ENCODE measurements around the gene CRYBG2. TPM values are rescaled to one million over a fixed set of nuclear protein-coding genes. Genes with fewer than 3 reads are reported as not detected.

The CRYBG2 gene
- total RNA-seq, 4 donors from 2014 or later = 0.35 to 2.7 (median 0.50) TPM

GRCh38 chr1:26344147-26344920 is 9.6 kb downstream of the CRYBG2 start:
- Histone ChIP-seq H3K4me1 (no peaks in the 10 kb centered on the region), H3K4me3 (no peak overlapping the region), H3K27me3 (peaks cover 54% of the 10 kb centered on the region), H3K9me3 (no peaks in the 10 kb centered on the region), H3K36me3 (no peaks in the 10 kb centered on the region), H3K27ac (no peak overlapping the region)
- no CpG with 5 or more reads among the region's 15 CpGs for WGBS, 2 donors (ENCODE audit: low coverage in 1 of 2)
- TF ChIP-seq EP300 (IDR thresholded peaks at IDR 0.05) (no peak), POLR2A (IDR thresholded peaks at IDR 0.05) (no peak), POLR2AphosphoS5 (IDR thresholded peaks at IDR 0.05) (no peak), CTCF (IDR thresholded peaks at IDR 0.05) (no peak)
- ATAC-seq = no peak

- Histone ChIP-seq H3K36me3 (no peaks in the 10 kb centered on the region), H3K9me3 (no peaks in the 10 kb centered on the region), H3K27me3 (peaks cover 66% of the 10 kb centered on the region), H3K4me3 (no peak overlapping the region), H3K4me1 (peaks cover 0 to 14% (median 3%) of the 10 kb centered on the region in 3 donors), H3K27ac (no peak overlapping the region)
- 25 to 90% methylated on average over 2 to 3 of the region's 4 CpGs for whole genome bisulfite sequencing, 2 donors (ENCODE audit: low coverage in 1 of 2)
- TF ChIP-seq CTCF (IDR thresholded peaks at IDR 0.05) = no peak
- TF ChIP-seq EP300 (IDR thresholded peaks at IDR 0.05) = no peak
- TF ChIP-seq POLR2AphosphoS5 (IDR thresholded peaks at IDR 0.05) = no peak
- TF ChIP-seq POLR2A (IDR thresholded peaks at IDR 0.05) = no peak
- no peak for ATAC-seq
Measured at GRCh38 chr1:26340047-26340481, 13.9 kb downstream of the CRYBG2 start.

GRCh38 chr1:26338670-26339069 is 15.3 kb downstream of the CRYBG2 start:
- 29 to 50% methylated on average over 1 of the region's 1 CpG for WGBS, 2 donors (ENCODE audit: low coverage in 1 of 2)
- Histone ChIP-seq H3K36me3 (no peaks in the 10 kb centered on the region), H3K4me1 (peaks cover 0 to 14% (median 3%) of the 10 kb centered on the region in 3 donors), H3K9me3 (no peaks in the 10 kb centered on the region), H3K4me3 (no peak overlapping the region), H3K27me3 (peaks cover 67% of the 10 kb centered on the region), H3K27ac (no peak overlapping the region)
- ATAC-seq = no peak
- TF ChIP-seq CTCF (IDR thresholded peaks at IDR 0.05) = no peak
- no peak for TF ChIP-seq POLR2AphosphoS5 (IDR thresholded peaks at IDR 0.05)
- TF ChIP-seq POLR2A (IDR thresholded peaks at IDR 0.05) = no peak
- TF ChIP-seq EP300 (IDR thresholded peaks at IDR 0.05) = no peak

- H3K4me1 ChIP-seq = peaks cover 0 to 14% (median 3%) of the 10 kb centered on the region in 3 donors
- no peaks in the 10 kb centered on the region for H3K36me3 ChIP-seq
- peaks cover 66% of the 10 kb centered on the region for H3K27me3 ChIP-seq
- no peak overlapping the region for H3K4me3 ChIP-seq
- H3K9me3 ChIP-seq = no peaks in the 10 kb centered on the region
- no peak for ATAC-seq
- H3K27ac ChIP-seq = no peak overlapping the region
- TF ChIP-seq POLR2A (IDR thresholded peaks at IDR 0.05) = no peak
- WGBS, 2 donors (ENCODE audit: low coverage in 1 of 2) = 24 to 100% methylated on average over 1 to 2 of the region's 4 CpGs
Measured at GRCh38 chr1:26337625-26338024, 16.3 kb downstream of the CRYBG2 start.

GRCh38 chr1:26337206-26337535 is 16.8 kb downstream of the CRYBG2 start:
- TF ChIP-seq CTCF (IDR thresholded peaks at IDR 0.05) = no peak
- TF ChIP-seq POLR2AphosphoS5 (IDR thresholded peaks at IDR 0.05) = no peak
- TF ChIP-seq POLR2A (IDR thresholded peaks at IDR 0.05) = no peak
- no peak for TF ChIP-seq EP300 (IDR thresholded peaks at IDR 0.05)
- 74 to 78% methylated on average over 4 of the region's 7 CpGs for WGBS, 2 donors (ENCODE audit: low coverage in 1 of 2)
- Histone ChIP-seq H3K27ac (no peak overlapping the region), H3K27me3 (peaks cover 66% of the 10 kb centered on the region), H3K4me1 (peaks cover 0 to 14% (median 3%) of the 10 kb centered on the region in 3 donors), H3K9me3 (no peaks in the 10 kb centered on the region), H3K4me3 (no peak overlapping the region), H3K36me3 (no peaks in the 10 kb centered on the region)
- no peak for ATAC-seq

Measured in gastroesophageal sphincter (tissue), 4 donors.